HL-60 (cell line): ENCODE results near the gene IRS1.

Experiments
- GABPA ChIP-seq: IDR thresholded peaks from 2 replicates; pipeline ENCODE4 v1.6.1; 2012; ENCODE audit warnings: low read depth
- POLR2AphosphoS5 ChIP-seq: IDR thresholded peaks from 2 replicates; pipeline ENCODE4 v1.6.1; 2012; ENCODE audit warnings: low read depth
- SPI1 ChIP-seq: IDR thresholded peaks from 2 replicates; pipeline ENCODE4 v1.6.1; 2012; ENCODE audit warnings: low read depth, mild to moderate bottlenecking, borderline replicate concordance
- TF ChIP-seq, protein P1 (sequence below): IDR thresholded peaks from one replicate; pipeline ENCODE4 v1.5.1; 2011; ENCODE audit warnings: low read length, control low read depth, inconsistent platforms; ENCODE audit not compliant: insufficient read depth
- TF ChIP-seq, protein P2 (sequence below): IDR thresholded peaks from 2 replicates; pipeline ENCODE4 v1.6.1; 2012; ENCODE audit warnings: low read depth; ENCODE audit not compliant: insufficient replicate concordance

DNA sequence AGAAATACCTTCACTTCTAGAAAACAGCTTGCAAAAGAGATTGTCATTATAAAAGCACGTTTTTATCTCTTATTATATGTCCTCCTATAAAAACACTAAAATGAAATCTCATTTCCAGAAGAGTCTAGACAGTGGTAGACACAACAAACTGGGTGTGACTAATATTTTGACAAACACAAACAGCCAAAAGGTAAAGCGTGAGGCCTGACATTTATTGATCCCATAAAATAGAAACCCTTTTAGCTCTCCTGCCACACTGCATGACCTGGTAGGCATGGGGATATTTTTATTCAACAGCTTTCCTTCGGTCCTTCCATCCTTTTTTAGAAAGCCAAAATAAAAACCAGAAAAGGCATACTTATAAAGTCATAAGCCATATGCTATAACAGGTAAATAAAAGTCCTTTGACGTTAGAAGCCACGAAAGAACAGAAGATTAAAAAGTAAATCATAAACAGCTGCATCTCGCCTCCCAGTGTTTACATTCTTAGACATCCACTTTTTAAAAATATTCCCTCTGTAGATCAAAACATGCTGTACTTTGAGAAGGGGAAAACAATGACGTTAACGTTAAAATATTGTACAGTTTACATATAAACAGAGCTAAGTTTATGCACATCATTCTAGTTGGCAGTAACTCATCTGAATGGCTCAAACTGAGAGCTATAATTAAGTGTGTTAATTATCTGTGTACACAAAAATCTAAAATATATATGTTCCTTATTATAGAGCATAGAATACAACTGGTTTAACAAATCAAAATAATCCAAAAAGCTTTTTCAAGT lies 44.6 kb downstream of the IRS1 start:
- TF ChIP-seq GABPA (no peak), POLR2AphosphoS5 (no peak), SPI1 (no peak)
- TF ChIP-seq, protein P1, sequence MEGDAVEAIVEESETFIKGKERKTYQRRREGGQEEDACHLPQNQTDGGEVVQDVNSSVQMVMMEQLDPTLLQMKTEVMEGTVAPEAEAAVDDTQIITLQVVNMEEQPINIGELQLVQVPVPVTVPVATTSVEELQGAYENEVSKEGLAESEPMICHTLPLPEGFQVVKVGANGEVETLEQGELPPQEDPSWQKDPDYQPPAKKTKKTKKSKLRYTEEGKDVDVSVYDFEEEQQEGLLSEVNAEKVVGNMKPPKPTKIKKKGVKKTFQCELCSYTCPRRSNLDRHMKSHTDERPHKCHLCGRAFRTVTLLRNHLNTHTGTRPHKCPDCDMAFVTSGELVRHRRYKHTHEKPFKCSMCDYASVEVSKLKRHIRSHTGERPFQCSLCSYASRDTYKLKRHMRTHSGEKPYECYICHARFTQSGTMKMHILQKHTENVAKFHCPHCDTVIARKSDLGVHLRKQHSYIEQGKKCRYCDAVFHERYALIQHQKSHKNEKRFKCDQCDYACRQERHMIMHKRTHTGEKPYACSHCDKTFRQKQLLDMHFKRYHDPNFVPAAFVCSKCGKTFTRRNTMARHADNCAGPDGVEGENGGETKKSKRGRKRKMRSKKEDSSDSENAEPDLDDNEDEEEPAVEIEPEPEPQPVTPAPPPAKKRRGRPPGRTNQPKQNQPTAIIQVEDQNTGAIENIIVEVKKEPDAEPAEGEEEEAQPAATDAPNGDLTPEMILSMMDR = no peak
- TF ChIP-seq, protein P2, sequence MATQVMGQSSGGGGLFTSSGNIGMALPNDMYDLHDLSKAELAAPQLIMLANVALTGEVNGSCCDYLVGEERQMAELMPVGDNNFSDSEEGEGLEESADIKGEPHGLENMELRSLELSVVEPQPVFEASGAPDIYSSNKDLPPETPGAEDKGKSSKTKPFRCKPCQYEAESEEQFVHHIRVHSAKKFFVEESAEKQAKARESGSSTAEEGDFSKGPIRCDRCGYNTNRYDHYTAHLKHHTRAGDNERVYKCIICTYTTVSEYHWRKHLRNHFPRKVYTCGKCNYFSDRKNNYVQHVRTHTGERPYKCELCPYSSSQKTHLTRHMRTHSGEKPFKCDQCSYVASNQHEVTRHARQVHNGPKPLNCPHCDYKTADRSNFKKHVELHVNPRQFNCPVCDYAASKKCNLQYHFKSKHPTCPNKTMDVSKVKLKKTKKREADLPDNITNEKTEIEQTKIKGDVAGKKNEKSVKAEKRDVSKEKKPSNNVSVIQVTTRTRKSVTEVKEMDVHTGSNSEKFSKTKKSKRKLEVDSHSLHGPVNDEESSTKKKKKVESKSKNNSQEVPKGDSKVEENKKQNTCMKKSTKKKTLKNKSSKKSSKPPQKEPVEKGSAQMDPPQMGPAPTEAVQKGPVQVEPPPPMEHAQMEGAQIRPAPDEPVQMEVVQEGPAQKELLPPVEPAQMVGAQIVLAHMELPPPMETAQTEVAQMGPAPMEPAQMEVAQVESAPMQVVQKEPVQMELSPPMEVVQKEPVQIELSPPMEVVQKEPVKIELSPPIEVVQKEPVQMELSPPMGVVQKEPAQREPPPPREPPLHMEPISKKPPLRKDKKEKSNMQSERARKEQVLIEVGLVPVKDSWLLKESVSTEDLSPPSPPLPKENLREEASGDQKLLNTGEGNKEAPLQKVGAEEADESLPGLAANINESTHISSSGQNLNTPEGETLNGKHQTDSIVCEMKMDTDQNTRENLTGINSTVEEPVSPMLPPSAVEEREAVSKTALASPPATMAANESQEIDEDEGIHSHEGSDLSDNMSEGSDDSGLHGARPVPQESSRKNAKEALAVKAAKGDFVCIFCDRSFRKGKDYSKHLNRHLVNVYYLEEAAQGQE = no peak
